GM21825 (cell line): ENCODE measurements around the gene FAM47E.
A peak's percentile ranks its signal among the peaks of the same experiment; 100 is the strongest.

Experiments used
- ATAC-seq: cut with Tn5 transposase; IDR thresholded peaks from one replicate; pipeline ENCODE4 v1.9.1; 2021; ENCODE audit warnings: mild to moderate bottlenecking, moderate library complexity; ENCODE audit not compliant: unreplicated experiment

FAM47E gene, protein sequence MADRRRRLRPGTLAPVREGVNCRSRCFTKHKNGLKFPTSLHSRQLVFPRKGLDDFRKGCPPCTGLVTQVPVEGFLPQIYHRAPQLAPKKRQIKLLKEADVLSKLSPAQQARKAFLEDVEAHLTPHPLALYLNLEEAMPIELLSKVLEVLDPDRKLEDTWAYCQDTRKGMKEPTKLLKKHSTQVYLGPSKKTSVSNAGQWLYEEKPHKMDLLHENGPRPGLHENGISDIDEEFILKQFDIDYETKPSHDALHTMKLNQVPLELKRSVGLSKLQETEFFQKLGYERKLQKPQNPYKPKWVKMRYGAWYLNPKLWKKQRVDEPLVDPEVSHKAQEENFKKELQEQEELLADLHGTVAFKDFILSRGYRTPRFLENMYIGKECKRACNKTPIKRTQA

DNA sequence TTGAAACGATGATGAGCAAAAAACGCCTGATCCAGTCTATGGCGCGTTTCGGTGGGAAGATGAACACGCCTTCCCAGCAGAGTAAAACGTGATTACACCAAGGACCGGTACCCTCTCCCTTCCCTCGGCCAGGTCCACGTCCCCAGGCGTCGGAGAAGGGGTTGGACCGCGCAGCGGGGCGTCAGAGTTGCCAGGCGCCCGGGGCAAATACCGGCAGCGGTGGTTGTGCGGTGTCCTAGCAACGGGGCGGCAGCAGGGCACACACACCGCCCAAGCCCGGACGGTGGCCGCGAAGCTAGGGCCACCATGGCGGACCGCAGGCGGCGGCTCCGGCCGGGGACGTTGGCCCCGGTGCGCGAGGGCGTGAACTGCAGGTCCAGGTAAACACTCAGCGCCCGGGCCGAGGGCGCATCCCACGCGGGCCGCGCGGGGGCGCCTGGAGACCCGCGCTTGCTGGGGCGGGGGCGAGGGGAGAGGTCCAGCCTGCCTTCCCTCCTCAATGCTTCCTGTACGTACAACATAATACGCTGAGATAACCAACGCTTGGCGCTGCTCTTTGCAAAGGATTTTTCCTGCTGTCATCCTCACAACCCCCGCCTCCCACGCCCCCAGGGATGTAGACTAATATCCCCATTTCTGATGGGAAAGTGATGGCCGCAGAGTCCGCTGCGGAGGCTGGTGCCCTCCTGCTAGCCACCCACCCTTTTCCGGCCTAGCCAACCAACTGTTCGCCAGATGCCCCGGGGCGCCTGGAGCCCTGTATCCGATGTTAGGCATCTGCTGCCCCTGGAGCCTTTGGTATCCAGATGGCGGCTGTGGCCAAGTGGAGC lies at the start of gene FAM47E:
TSS of gene FAM47E (plus strand) at position 281 of the 830 bp plus-strand sequence. CDS start at position 307, 26 bp downstream.
- no peak for ATAC-seq

DNA sequence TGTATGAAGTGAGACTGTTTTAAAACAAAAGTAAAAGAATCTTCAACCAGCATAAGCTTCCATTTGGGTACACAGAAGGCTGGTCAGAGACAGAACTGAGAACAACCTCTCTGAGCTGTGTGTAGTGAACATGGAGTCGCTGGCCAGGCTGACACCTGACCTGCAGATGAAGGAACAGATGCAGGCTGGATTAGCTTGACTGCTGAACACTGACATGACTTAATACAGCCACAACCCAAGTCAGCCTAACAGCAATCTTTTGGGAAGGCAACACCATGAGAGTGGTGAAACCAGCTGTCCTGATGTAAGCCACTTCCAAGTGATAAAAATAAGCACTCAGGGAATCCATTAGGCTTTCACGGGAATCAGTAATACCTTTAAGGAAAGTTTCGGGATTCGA lies 48.0 kb upstream of the FAM47E start:
- ATAC-seq = no peak

DNA sequence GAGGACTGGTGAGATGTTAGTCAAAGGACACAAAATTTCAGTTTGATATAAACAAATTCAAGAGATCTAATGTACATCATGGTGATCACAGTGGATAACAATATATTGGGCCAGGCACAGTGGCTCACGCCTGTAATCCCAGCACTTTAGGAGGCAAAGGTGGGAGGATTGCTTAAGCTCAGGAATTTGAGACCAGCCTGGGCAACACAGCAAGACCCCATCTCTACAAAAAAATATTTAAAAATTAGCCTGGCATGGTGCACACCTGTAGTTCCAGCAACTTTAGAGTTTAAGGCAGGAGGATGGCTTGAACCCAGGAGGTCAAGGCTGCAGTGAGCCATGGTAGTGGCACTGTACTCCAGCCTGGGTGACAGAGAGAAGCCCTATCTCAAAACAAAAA lies 46.6 kb upstream of the FAM47E start:
- ATAC-seq = no peak

DNA sequence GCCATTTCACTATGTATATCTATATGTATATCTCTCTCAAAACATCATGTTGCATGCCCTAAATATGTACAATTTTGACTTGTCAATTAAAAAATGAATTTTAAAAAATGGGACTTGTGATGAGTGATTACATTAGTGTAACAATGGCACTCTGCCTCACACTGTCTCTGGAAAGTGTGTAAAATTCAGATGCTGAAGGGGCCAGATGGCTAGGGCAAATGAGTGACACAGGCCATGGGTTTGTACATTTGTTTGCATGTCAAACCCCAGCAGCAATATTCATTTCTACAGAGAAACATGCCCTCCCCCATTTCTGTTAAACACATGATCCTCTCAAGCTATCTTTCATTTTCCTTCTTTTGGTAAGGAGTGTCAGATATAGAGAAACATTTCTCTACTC lies 46.0 kb upstream of the FAM47E start:
- no peak for ATAC-seq

GRCh38 chr4:76206222-76206942 lies 45.1 kb upstream of the FAM47E start:
- ATAC-seq = no peak

GRCh38 chr4:76207549-76207948 lies 44.0 kb upstream of the FAM47E start:
- ATAC-seq = no peak

DNA sequence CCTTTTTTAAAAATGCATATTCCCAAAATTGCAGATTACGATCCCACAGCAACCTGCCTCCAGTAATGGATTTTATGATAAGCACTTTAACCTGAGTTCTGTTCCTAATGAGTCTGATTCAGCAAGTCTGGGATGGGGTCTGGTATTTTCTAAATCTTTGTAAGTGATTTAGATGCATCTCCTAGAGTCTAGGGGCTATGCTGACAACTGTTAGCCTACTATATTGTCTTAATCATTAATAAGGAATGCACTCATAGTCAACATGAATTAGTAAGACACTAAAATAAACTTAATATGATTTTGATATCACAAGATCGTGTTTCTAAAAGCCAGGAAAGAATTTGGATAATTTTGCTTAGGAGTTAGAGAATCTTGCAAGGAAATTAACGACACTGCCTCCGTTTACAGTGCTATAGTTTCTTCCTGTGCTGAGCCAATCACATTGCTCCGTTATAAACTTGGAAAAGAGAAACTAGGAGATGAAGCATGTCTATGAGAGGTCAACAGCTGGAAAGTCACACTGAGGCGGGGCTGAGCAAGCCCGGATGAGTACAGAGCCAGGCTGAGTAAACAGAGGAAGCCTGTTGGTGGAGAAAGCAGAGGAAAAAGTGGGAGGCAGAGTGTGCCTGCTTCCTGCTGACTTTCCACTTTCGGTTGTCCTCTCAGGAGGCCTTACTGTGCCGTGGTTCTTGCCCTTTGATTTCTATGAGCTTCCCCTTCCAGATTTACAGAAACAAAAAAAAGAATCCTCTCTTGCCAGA lies 43.3 kb upstream of the FAM47E start:
- ATAC-seq = no peak

DNA sequence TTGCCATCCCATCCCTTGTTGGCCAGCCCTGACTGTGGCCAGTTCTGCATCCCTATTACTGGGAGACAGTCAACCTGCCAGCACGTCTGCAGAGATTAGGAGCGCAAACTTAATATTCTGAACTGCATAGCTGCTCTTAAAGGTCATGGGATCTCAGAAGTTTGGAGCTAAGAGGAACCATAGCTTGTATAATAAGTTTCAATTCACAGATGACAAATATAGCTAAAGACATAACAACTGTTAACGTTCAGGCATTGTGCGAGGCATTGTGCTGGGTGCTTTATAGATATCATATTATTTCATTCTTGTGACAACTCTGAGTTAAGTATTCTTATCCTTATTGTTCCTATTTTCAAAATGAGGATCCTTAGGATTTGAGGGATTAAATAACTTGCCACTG lies 41.6 kb upstream of the FAM47E start:
- no peak for ATAC-seq

DNA sequence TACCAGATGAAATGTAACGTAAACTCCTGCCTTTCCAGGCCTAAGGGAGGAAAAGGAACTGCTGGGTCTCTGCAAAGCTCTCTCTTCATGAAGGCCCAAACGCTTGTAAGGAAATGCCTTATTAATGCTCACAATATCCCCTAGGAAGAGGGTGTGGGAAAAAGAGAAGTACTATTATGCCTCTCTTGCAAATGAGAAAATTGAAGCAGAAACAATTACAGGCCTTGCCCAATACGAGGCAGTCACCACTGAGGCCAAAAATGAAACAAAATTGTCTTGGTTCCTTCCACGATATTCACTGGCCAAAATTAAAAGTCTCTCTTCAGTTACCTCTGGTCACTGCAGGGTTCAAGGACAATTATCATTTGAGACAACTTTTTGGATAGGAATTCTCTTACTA lies 41.1 kb upstream of the FAM47E start:
- no peak for ATAC-seq

DNA sequence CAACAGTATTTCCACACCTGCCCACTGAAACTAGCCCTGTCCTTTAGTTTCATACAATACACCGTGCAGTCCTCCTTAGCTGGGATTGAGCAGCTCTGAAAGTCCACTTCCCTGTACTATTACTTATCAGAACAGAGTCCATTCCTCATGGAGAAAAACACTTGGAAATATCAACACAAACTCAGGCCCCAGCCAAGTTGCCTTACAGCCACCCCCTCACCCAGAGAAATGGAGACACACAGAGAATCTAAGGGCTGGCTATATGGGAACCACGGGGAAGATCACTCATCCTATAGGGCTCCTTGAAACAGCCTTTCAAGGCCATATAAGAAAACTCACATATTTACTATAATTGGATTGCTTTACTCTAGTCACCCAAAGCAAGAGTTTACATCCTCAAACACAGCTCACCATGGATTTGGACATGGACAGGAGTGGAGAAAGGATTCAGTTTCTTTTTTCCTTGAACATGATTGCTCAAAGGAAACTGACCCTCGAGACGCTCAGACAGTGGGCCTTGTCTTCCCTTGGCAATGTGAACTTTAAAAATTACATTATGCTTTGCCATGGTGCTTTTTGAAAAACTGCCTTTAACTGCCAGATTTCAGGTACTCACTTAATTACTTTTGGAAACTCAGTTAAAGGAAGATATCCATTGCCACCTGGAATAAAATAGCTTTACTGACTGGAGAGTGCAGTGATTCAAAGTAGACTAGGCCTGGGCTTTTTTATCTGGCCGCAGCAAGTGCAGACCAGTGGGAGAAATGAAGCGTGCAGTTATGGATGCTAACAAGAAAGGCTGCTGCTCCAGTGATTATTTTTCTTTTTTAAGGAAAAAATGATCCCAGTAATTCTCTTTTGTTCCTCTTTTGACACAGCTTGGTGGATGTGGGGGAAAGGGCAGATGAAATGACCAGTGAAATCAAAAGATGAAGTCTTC lies 39.5 kb upstream of the FAM47E start:
- ATAC-seq = no peak

- no peak for ATAC-seq
Measured at GRCh38 chr4:76212851-76213414, 38.6 kb upstream of the FAM47E start.

GRCh38 chr4:76213415-76214176 lies 37.9 kb upstream of the FAM47E start, which contains the start of gene SCARB2:
SCARB2 (minus strand) TSS chr4:76213824; CDS start chr4:76213543, 281 bp downstream.
- ATAC-seq = peak; percentile 77

DNA sequence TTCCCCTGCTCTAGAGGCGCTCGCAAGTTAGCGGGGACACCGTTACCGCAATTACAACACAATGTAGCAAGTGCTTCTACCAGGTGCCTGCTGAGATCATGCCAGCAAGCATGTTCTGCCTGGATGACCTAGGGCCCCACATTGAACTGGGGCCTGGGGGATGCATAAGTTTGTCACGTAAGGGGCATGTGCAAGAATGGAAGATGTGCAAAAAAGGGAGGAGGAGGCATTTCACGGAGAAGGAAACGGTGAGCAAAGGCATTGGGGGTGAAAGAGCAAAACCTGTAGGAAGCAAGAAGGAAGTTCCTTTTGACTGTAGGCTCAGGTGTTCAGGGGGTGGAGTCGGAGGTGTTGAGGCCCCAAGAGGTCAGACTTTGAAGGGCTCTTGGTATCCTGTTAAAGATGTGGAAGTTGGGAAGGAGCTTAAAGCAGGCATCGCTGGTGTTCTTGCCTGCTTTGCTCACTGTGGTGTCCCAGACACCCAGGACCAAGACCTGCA lies 37.3 kb upstream of the FAM47E start:
- ATAC-seq = no peak

DNA sequence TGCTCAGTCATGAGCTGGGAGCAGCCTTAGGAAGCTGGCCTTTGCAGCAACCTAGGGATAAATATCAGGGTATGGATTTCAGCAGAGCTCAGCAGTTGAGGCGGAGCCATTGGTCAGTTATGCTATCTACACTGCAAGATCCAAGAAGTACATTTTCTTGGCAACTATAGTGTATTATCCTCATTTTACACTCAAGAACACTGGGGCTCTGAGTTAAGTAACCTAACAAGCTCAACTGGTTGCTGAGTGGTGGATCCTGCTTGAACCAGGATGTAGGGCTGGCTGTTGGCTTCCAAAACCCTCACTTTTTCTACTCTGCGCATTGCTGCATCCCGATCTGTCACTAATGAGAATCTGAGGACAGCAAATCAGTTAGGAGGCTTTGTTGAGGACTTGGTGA lies 36.4 kb upstream of the FAM47E start:
- ATAC-seq = no peak

DNA sequence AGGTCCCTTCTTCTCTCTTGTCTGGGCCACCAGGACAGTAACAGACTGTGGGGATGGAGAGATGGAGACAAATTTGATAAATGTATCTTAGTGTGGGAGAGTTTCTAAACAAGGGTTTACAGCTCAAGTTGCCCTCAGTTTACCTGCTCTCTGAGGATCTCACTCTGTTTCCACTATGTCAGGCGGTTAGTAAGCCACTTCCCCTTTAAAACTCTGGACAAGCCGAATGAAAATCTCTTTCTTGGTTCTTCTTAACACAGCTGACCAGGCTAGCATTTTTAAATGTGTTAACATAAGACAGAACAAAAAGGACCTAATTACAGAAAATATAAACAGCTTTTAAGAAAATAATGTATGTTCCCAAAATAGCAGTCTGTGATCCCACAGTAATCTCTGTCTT lies 35.0 kb upstream of the FAM47E start:
- ATAC-seq = no peak

DNA sequence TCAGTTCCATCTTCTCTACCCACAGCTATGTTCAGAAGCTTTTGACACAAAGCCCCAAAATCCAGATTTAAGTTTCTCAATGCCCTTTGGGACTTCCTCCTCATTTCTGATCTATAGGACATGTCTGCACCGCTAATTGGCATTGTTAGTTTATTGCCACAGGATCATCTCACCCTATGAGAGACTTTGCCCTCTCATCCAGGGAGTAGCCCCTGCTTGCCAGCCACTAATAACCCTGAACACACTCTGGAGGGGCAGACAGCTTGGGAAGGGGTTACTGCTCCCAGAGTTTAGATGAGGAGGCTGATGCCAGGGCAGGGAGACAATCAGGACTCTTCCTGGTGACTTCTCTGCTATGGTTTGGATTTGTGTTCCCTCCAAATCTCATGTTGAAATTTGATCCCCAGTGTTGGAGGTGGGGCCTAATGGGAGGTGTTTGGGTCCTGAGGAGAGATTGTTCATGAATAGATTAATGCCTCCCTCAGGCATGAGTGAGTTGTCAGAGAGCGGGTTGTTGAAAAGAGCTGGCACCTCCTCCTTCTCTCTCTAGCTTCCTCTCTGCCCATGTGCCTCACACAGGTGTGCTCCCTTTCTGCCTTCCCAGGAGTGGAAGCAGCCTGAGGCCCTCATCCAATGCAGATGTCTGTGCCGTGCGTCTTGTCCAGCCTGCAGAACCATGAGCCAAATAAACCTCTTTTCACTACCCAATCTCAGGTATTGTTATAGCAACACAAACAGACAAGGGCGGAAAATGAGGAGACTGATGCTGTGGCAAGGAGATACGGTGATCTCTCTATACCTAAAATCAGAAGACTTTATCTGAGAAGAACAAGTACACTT lies 34.3 kb upstream of the FAM47E start:
- ATAC-seq = no peak

GRCh38 chr4:76219299-76220055 lies 32.0 kb upstream of the FAM47E start:
- ATAC-seq = no peak
